ENCODE measurements around the gene ZNF618. TPM values are rescaled to one million over a fixed set of nuclear protein-coding genes. Genes with fewer than 3 reads are reported as not detected.

Gene ZNF618
- total and polyA plus RNA-seq, 2 experiments from 2014 or later, result 12.1 to 22.1 TPM

DNA sequence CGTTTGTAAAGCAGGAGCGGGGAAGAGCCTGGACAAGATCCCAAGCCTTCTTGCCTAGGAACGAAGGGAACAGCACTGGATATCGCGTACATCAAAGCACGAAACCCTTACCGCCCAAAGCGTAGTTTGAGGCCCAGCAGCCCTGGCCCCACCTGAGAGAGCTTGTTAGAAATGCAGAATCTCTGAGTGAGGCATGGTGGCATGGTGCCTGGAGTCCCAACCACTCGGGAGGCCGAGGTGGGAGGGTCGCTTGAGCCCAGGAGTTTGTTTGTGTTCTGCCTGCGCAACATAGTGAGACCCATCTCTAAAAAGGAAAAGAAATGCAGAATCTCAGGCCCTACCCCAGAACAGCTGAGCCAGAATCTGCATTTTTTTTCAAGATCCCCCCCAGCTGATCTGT is 111.4 kb downstream of the ZNF618 start (continued):
- TF ChIP-seq CREB1 (CRISPR knock-in tag; IDR thresholded peaks at IDR 0.05; ENCODE audit: low read depth) (no peak), EZH2 (IDR thresholded peaks at IDR 0.05; ENCODE audit: low read depth, unreplicated experiment) (no peak), ZNF114 (CRISPR knock-in tag; IDR thresholded peaks at IDR 0.05) (no peak), JUNB (IDR thresholded peaks at IDR 0.05; ENCODE audit: unreplicated experiment) (no peak)
- TF ChIP-seq, protein P1, sequence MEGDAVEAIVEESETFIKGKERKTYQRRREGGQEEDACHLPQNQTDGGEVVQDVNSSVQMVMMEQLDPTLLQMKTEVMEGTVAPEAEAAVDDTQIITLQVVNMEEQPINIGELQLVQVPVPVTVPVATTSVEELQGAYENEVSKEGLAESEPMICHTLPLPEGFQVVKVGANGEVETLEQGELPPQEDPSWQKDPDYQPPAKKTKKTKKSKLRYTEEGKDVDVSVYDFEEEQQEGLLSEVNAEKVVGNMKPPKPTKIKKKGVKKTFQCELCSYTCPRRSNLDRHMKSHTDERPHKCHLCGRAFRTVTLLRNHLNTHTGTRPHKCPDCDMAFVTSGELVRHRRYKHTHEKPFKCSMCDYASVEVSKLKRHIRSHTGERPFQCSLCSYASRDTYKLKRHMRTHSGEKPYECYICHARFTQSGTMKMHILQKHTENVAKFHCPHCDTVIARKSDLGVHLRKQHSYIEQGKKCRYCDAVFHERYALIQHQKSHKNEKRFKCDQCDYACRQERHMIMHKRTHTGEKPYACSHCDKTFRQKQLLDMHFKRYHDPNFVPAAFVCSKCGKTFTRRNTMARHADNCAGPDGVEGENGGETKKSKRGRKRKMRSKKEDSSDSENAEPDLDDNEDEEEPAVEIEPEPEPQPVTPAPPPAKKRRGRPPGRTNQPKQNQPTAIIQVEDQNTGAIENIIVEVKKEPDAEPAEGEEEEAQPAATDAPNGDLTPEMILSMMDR (conservative IDR thresholded peaks at IDR 0.05; ENCODE audit: low read depth in 2 of 2), result no peak

DNA sequence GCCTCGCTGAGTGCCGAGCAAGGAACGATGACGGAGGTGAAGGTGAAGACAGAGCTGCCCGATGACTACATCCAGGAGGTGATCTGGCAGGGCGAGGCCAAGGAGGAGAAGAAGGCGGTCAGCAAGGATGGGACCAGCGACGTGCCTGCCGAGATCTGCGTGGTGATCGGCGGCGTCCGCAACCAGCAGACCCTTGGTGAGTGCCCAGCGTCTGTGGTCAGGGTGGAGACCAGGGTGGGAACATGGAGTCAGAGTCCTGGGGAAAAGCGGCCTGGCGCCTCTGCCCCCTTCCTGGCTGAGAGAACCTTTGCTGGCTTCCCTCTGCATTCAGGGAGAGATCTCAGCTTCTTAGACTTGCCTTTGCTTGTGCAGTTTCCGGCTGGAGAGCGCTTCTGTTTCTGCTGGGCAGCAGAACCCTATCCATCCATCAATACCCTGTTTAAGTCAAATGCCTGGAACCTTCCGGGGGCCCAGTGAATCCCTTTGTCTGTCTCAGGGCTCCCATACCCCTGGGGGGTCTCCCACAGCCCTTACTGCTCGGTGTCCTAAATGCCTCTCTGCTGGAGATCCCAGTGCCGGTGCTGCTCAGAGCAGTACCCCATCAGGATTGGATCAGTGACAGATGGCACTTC is 112.4 kb downstream of the ZNF618 start:
- Histone ChIP-seq H3K79me2 (replicated peaks; ENCODE audit: insufficient read depth) (no peaks in the 10 kb centered on the region), H3K36me3 (ENCODE audit: insufficient read depth) (no peaks in the 10 kb centered on the region), H3K9me2 (ENCODE audit: insufficient read depth) (no peaks in the 10 kb centered on the region), H3K4me1 (ENCODE audit: insufficient read depth) (no peaks in the 10 kb centered on the region), H3F3A (replicated peaks; ENCODE audit: low read depth) (no peaks in the 10 kb centered on the region), H3K4me2 (no peak overlapping the region), H3K4me3 (no peak overlapping the region), H4K20me1 (replicated peaks; ENCODE audit: insufficient read depth) (no peaks in the 10 kb centered on the region; the same call in 1 of the 2 replicates), H3K27ac (ENCODE audit: low read depth) (no peak overlapping the region), H2AFZ (no peak overlapping the region), H3K27me3 (ENCODE audit: insufficient read depth) (no peaks in the 10 kb centered on the region)
- Mint-ChIP-seq H3K27ac (no peak overlapping the region), H3K27me3 (ENCODE audit: insufficient read depth, low read depth, poor library complexity) (peaks cover 14% of the 10 kb centered on the region), H3K4me1 (no peaks in the 10 kb centered on the region; the same call in 2 of the 3 replicates), H3K9me3 (no peaks in the 10 kb centered on the region; the same call in 2 of the 3 replicates), H3K4me3 (no peak overlapping the region), H3K36me3 (ENCODE audit: low read depth) (peaks cover 19% of the 10 kb centered on the region)
- no peak for DNase-seq (ENCODE audit: low spot score)
- TF ChIP-seq CREB1 (CRISPR knock-in tag; IDR thresholded peaks at IDR 0.05; ENCODE audit: low read depth) (no peak), EZH2phosphoT487 (IDR thresholded peaks at IDR 0.05; ENCODE audit: unreplicated experiment) (no peak), STAT1 (IDR thresholded peaks at IDR 0.05; ENCODE audit: unreplicated experiment) (no peak), JUNB (IDR thresholded peaks at IDR 0.05; ENCODE audit: unreplicated experiment) (no peak), ZNF331 (CRISPR knock-in tag; IDR thresholded peaks at IDR 0.05; ENCODE audit: low read depth) (no peak), EZH2 (IDR thresholded peaks at IDR 0.05; ENCODE audit: low read depth, unreplicated experiment) (no peak), ZNF114 (CRISPR knock-in tag; IDR thresholded peaks at IDR 0.05) (no peak), NANOG (IDR thresholded peaks at IDR 0.05; ENCODE audit: borderline replicate concordance) (no peak)
- TF ChIP-seq, protein P2, sequence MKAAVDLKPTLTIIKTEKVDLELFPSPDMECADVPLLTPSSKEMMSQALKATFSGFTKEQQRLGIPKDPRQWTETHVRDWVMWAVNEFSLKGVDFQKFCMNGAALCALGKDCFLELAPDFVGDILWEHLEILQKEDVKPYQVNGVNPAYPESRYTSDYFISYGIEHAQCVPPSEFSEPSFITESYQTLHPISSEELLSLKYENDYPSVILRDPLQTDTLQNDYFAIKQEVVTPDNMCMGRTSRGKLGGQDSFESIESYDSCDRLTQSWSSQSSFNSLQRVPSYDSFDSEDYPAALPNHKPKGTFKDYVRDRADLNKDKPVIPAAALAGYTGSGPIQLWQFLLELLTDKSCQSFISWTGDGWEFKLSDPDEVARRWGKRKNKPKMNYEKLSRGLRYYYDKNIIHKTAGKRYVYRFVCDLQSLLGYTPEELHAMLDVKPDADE (IDR thresholded peaks at IDR 0.05), result no peak
- TF ChIP-seq, protein P3, sequence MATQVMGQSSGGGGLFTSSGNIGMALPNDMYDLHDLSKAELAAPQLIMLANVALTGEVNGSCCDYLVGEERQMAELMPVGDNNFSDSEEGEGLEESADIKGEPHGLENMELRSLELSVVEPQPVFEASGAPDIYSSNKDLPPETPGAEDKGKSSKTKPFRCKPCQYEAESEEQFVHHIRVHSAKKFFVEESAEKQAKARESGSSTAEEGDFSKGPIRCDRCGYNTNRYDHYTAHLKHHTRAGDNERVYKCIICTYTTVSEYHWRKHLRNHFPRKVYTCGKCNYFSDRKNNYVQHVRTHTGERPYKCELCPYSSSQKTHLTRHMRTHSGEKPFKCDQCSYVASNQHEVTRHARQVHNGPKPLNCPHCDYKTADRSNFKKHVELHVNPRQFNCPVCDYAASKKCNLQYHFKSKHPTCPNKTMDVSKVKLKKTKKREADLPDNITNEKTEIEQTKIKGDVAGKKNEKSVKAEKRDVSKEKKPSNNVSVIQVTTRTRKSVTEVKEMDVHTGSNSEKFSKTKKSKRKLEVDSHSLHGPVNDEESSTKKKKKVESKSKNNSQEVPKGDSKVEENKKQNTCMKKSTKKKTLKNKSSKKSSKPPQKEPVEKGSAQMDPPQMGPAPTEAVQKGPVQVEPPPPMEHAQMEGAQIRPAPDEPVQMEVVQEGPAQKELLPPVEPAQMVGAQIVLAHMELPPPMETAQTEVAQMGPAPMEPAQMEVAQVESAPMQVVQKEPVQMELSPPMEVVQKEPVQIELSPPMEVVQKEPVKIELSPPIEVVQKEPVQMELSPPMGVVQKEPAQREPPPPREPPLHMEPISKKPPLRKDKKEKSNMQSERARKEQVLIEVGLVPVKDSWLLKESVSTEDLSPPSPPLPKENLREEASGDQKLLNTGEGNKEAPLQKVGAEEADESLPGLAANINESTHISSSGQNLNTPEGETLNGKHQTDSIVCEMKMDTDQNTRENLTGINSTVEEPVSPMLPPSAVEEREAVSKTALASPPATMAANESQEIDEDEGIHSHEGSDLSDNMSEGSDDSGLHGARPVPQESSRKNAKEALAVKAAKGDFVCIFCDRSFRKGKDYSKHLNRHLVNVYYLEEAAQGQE (IDR thresholded peaks at IDR 0.05; ENCODE audit: unreplicated experiment), result no peak
- TF ChIP-seq, protein P1 (conservative IDR thresholded peaks at IDR 0.05; ENCODE audit: low read depth in 2 of 2), result no peak
- ATAC-seq, result no peak
